HL-60/S4 treated with retinoic acid at 250 ng/mL for 4 days and 3 days (cell line): ENCODE measurements around the gene OR2S2.
"Not testable (repeated sequence)": the region's sequence is repeated elsewhere in the genome, so short reads cannot be mapped to it uniquely, and the experiment has no call there.

Source experiments
- in situ Hi-C: fragments of 300-500 bp; cut with MboI; formaldehyde crosslinking; loops from 2 replicates; pipeline ENCODE4 v1.7.0; 2022; ENCODE audit warnings: low sequenced_read_pairs

OR2S2 gene

GRCh38 chr9:35934069-35934468 is 23.9 kb downstream of the OR2S2 start:
- in situ Hi-C loops, result not testable (repeated sequence)

DNA sequence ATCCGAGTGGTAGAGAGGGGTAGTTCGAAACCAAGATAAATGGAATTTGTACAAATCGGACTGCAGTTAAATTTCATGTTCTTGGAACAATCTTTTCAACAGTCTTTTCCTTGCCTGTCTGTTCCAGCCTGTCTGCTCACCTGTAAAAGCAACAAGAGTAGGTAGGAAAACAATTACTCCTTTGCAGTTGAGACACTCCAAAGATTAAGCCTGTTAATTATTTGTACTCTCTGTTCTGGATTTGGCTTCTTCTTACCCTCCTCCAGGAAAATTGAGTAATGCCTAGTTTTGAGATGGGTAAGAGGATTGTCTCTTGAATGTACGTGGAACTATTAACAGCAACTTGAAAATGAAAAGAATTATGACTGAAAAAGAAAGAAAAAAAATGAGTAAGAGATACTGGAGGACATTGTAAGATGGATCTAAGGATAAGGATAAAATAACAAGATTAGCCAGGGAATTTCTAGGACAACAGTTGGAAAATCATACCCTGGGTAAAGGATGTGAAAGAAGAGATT is 24.3 kb downstream of the OR2S2 start:
- in situ Hi-C loops, result no loop called here

GRCh38 chr9:35932735-35933134 is 25.2 kb downstream of the OR2S2 start:
- in situ Hi-C loops, result no loop called here

GRCh38 chr9:35930989-35931388 is 27.0 kb downstream of the OR2S2 start:
- in situ Hi-C loops, result no loop called here

DNA sequence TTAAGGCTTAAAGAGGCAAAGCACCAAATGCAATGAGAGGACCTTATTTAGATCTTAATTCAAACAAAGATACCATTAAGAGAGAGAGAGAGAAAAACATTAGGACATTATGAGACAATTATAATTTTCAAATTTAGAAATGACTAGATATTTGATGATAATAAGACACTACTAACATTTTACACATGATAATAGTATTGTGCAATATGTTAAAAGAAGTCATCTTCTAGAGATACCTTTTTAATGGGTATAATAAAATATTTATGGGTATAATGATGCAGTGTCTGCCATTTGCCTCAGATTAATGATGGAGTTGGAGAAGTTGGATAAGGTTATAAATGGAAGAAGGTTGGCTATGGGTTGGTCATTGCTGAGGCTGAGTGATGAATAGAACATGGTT is 27.4 kb downstream of the OR2S2 start:
- in situ Hi-C loops, result no loop called here

DNA sequence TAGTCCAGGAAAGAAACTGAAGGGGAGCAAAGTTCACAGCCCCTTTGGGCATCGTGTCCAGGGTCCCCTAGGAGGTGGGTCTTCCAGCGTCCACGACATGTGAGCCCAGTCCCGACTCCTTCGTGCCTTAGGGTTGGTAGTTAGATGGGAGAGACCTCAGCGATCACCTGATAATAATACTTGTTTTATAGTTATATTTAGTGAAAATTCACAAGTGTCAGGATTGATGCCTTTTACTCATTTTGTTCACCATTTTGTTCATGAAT is 28.6 kb downstream of the OR2S2 start:
- in situ Hi-C loops, result no loop called here

DNA sequence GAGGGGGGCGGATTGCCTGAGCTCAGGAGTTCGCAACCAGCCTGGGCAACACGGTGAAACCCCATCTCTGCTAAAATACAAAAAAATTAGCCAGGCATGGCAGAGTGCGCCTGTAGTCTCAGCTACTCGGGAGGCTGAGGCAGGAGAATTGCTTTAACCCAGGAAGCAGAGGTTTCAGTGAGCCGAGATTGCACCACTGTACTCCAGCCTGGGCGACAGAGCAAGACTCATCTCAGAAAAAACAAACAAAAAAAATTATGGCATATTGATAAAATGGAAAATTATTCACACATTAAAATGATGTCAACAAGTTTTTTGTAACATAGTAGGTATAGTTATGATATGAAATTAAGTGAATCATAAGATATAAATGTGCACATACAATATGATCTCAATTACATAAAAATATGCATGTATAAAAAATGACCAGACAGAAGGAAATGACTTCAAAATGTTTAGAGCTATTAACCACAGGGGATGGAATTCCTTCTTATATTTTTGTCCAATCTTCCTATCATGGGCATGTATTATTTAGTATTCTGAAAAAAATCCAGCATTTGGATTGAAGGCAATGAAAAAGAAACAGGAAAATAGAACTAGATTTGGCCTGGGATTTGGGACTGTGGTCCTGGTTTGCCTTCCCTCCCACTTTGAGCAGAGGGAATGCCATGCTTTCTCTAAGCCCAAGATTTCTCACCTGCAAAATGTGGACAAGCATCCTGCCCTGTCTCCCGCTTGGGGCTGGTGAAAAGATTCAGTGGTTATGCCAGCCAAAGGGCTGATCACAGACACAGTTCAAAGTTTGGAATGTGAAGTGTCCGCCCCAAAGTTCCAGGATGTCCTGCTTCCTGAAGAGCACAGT is 29.1 kb downstream of the OR2S2 start:
- in situ Hi-C loops, result no loop called here

DNA sequence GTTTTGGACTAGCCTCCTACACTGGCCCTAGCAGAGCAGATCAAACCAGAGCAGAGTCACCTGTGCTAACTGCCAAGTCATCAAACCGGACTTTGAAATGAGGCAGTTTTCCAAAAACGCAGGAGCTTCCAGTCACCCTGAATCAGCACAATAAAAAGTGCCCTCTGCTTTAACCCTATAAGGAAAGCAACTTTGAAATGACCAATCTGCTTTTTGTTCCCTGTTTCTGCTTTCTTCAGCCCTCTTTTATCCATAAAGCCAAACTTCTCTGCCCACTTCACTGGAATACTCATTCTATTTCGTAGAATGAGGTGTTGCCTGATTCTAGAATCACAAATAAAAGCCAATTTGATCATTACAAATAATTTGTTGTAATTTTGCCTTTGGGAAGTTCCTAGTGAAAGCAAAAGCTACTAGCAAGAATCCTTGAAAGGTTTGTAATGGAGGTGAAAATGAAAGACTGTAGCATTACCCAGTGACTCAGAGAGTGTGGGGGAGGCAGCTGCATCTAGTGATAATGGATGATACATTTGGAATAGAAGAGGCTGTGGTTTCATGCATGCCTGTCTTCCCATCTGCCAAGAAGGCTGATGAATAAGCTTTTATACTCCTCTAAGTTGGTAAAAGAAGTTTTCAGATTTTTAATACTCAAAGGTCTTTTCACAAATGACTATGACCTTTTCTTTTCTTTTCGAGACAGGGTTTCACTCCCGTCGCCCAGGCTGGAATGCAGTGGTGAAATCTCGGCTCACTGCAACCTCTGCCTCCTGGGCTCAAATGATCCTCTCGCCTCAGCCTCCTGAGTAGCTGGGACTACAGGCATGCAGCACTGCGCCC is 33.8 kb downstream of the OR2S2 start:
- in situ Hi-C loops, result no loop called here

- in situ Hi-C loops, result no loop called here
Observed at GRCh38 chr9:35923598-35923926, 34.4 kb downstream of the OR2S2 start.

- in situ Hi-C loops, result no loop called here
Observed at GRCh38 chr9:35920051-35920620, 37.8 kb downstream of the OR2S2 start.

- in situ Hi-C loops, result no loop called here
Observed at GRCh38 chr9:35919212-35920008, 38.5 kb downstream of the OR2S2 start.

- in situ Hi-C loops, result no loop called here
Observed at GRCh38 chr9:35918780-35919179, 39.2 kb downstream of the OR2S2 start.

GRCh38 chr9:35917261-35917660 is 40.7 kb downstream of the OR2S2 start:
- in situ Hi-C loops, result no loop called here

- in situ Hi-C loops, result no loop called here
Observed at GRCh38 chr9:35915681-35916294, 42.2 kb downstream of the OR2S2 start.

DNA sequence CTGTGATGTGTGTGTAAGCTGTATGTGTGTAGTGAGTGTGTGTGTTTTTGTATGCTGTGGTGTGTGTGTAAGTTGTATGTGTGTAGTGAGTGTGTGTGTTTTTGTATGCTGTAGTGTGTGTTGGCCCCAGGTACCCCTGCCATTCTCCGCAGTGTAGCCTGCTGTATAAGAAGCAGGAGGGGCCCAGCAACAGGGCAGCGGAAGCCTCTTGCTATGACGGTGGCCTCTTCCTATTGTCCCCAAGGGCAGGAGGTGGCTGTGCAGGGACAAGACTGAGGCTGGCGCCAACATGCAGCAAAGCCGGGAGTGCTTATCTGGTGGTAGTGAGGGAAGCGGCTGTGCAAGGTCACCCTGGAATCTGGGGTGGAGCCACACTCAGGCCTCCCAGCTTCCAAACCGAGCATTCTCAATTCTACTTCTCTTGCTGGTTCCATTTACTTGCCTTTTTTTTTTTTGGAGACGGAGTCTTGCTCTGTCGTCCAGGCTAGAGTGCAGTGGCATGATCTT is 43.6 kb downstream of the OR2S2 start:
- in situ Hi-C loops, result no loop called here

GRCh38 chr9:35913429-35913828 is 44.5 kb downstream of the OR2S2 start:
- in situ Hi-C loops, result not testable (repeated sequence)

DNA sequence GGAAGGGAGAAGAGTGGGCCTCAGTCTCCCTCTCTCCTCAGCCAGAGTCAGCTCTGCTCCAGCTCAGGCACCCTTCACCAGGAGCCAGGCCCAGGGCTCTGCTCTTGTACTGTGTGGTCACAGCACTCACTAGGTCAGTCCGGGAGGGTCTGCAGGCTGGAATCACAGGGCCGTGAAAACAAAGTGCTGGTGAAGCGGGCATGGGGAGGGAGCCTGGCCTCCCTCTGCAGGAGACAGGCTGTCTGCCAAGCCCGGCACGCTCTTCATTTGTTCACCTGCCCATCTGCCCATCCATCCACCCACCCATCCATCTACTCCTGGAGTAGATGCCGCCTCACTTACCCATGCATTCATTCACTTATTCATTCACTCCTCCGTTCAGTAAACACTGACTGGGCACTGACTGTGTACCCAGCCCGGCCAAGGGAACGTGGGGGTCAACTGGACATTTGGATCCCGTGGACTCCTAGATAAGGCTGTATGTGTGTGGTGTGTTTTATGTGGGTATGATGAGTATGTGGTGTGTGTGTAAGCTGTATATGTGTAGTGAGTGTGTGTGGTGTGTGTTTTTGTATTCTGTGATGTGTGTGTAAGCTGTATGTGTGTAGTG is 45.1 kb downstream of the OR2S2 start:
- in situ Hi-C loops, result no loop called here

GRCh38 chr9:35911690-35912089 is 46.3 kb downstream of the OR2S2 start:
- in situ Hi-C loops, result no loop called here

- in situ Hi-C loops, result no loop called here
Observed at GRCh38 chr9:35910613-35911359, 47.2 kb downstream of the OR2S2 start.
